ENCODE results near the gene FOXN3.

The FOXN3 gene

DNA sequence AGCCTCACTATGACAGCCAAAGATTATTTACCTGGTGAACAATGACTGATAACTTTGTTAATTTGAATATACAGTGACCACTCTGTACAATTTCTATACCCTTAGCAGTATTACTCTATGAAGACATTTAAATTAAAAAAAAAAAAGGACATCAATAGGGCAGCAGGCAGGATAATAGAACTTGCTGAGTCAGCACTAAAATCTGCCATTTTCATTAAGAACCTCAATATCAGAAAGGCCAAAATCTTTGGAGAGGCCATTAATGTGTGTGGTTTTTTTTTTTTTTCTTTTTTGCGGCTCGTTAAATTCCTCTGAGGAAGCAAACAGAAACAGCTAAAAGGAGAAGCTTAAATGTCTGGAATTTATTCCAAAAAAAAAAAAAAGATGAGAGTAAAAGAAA is 73.7 kb downstream of the FOXN3 start:
- no peak for DNase-seq (ENCODE audit: extremely low spot score)
- CTCF ChIA-PET, result no interaction called here
- POLR2A ChIA-PET, result no interaction called here
- TF ChIP-seq, protein P1, sequence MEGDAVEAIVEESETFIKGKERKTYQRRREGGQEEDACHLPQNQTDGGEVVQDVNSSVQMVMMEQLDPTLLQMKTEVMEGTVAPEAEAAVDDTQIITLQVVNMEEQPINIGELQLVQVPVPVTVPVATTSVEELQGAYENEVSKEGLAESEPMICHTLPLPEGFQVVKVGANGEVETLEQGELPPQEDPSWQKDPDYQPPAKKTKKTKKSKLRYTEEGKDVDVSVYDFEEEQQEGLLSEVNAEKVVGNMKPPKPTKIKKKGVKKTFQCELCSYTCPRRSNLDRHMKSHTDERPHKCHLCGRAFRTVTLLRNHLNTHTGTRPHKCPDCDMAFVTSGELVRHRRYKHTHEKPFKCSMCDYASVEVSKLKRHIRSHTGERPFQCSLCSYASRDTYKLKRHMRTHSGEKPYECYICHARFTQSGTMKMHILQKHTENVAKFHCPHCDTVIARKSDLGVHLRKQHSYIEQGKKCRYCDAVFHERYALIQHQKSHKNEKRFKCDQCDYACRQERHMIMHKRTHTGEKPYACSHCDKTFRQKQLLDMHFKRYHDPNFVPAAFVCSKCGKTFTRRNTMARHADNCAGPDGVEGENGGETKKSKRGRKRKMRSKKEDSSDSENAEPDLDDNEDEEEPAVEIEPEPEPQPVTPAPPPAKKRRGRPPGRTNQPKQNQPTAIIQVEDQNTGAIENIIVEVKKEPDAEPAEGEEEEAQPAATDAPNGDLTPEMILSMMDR (IDR thresholded peaks at IDR 0.05; ENCODE audit: control extremely low read depth, extremely low read depth, low read depth, missing control alignments), result no peak

DNA sequence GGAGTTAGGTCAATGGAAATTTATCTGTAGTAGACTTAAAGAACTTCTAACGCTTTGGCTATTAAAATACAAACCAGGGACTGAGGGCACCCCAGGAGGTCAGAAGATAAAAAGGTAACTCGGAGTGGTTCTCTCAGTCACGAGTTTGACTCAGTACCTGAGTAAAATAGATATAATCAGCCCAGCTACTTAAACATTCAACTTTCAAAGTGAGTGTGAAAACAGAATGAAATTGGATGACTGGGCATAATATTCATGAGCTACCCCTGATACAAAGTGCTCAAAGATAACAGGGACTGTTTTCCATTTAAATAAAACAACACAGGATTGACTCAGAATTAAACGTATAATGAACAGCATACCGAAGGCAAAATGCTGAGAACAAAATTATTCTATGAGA is 75.0 kb downstream of the FOXN3 start:
- TF ChIP-seq, protein P1 (IDR thresholded peaks at IDR 0.05; ENCODE audit: control extremely low read depth, extremely low read depth, low read depth, missing control alignments), result no peak
- POLR2A ChIA-PET, result no interaction called here

DNA sequence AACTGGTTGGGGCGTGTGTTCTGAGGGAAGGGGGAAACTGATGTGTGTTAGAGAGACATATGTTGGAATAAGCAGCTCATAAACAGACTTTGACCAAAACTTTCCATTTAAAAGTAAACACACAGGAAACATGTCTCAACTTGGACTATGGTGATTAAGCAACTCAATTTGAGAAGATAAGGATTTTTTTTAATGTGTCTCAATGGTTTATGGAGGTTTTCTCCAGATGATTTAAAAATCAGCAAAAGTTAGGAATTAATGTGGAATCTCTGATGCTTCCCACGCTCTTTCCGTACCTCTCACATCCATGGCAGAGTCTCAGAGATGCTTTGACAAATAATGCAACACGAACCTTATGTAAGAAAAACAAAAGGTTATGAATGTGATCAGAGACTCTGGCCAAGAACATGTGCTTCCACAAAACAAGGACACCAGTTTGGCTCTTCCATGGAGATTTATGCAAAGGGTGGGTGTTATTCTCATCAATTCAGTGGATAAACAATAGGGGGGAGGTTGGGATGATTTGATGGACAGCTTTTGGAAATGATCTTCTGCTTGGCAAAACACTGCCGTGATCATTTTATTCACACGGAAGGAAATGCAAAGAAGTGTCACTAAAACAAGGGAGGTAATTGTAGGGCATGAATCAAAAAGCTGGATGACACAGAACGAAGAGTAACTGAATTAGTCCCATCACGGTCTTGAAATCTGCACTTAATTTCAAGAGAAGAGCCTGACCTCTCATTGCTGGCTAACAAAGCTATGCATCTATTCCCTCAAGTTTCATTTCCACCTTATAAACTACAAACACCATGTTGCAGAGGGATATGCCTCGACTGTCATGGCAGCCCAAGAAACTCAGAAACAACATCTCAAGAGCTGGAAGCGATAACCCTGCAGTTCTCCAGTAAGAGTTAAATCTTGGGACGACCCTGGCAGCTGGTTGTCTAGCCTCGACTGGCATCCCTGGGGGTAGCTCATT is 76.5 kb downstream of the FOXN3 start:
- ChIA-PET POLR2A (no interaction called here), CTCF (interaction anchor here (0.8 to 2.1 kb wide), 13 partner anchors 11 to 151 kb away, joined by 3 to 7 read pairs (median 3); no protein-coding TSS in a partner anchor)
- no peak for DNase-seq (ENCODE audit: extremely low spot score)
- TF ChIP-seq, protein P1 (IDR thresholded peaks at IDR 0.05; ENCODE audit: control extremely low read depth, extremely low read depth, low read depth, missing control alignments), result no peak

More for the DNA sequence above, 75.0 kb downstream of the FOXN3 start:
- DNase-seq (ENCODE audit: extremely low spot score), result no peak
- CTCF ChIA-PET, result interaction anchor here (1.4 kb wide), 2 partner anchors 17 to 25 kb away, joined by 3 to 4 read pairs; no protein-coding TSS in a partner anchor

DNA sequence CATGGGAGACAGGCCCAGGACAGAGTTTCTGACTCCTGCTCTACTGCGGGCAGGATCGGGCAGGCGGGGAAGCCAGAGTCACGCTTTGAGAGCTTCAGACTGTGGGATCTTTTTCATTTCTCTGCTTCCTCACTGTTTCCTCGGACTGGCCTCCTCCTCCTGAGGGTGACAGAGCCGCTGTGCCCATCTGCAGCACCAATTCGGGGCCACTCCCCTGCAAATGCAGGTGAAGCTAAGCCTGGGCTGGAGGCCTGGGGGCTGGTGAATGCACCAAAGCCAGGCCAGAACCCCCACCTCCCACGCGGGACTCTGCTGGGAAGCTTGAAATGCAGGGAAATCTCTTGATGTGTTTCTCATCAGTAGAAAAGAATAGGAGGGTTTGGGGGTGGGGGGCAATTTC is 77.5 kb downstream of the FOXN3 start:
- POLR2A ChIA-PET, result no interaction called here
- TF ChIP-seq, protein P1 (IDR thresholded peaks at IDR 0.05; ENCODE audit: control extremely low read depth, extremely low read depth, low read depth, missing control alignments), result no peak
- DNase-seq (ENCODE audit: extremely low spot score), result no peak
- CTCF ChIA-PET, result interaction anchor here (0.9 to 2.1 kb wide), 8 partner anchors 10 to 90 kb away, joined by 3 to 7 read pairs (median 3); no protein-coding TSS in a partner anchor

DNA sequence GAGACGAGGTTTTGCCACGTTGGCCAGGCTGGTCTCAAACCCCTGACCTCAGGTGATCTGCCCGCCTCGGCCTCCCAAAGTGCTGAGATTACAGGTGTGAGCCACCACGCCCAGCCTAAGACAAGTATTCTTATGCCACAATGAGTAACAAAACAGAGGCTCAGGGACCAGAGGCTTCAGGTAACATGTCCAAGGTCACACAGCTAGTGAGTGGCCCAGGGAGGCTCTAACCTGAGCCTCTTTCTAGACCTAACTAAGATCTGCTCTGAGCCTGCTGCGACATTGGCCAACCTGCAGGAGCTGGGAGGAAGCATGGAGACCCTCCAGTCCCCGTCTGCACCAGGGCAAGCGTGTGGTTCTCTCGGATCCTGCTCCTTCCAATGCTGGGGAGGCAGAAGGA is 77.9 kb downstream of the FOXN3 start:
- CTCF ChIA-PET, result interaction anchor here (0.9 to 2.1 kb wide), 8 partner anchors 10 to 90 kb away, joined by 3 to 7 read pairs (median 3); no protein-coding TSS in a partner anchor
- POLR2A ChIA-PET, result no interaction called here
- TF ChIP-seq, protein P1 (IDR thresholded peaks at IDR 0.05; ENCODE audit: control extremely low read depth, extremely low read depth, low read depth, missing control alignments), result no peak
- no peak for DNase-seq (ENCODE audit: extremely low spot score)

DNA sequence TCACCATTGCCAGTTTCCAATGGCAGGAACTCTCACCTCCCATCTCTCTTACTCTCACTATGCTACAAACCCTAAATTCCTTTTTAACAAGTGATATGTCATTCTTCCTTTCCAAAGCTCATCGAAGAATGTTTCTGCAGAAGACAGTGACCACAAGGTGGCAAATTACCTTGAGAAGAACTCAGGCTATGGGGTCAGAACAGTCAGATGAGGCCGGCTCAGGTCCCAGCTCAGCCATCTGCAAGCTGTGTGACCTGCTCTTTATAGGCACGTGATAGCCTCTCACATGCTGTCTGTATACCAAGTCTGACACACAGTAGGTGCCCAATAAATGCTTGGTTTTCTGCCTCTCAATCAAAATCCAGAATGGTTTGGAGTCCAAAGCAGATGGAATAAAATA is 80.7 kb downstream of the FOXN3 start:
- TF ChIP-seq, protein P1 (IDR thresholded peaks at IDR 0.05; ENCODE audit: control extremely low read depth, extremely low read depth, low read depth, missing control alignments), result peak; percentile 50
- CTCF ChIA-PET, result interaction anchor here (1.0 to 2.4 kb wide), 14 partner anchors 8 to 155 kb away, joined by 3 to 12 read pairs (median 6); no protein-coding TSS in a partner anchor
- no peak for DNase-seq (ENCODE audit: extremely low spot score)
- POLR2A ChIA-PET, result no interaction called here
